HG02938 (cell line): ENCODE measurements around the gene SMARCA1.
A peak's percentile ranks its signal among the peaks of the same experiment; 100 is the strongest.
"Not testable (repeated sequence)": the region's sequence is repeated elsewhere in the genome, so short reads cannot be mapped to it uniquely, and the experiment has no call there.

Experiments
- ATAC-seq: cut with Tn5 transposase; IDR thresholded peaks from one replicate; pipeline ENCODE4 v1.9.1; 2021; ENCODE audit warnings: mild to moderate bottlenecking, moderate library complexity; ENCODE audit not compliant: unreplicated experiment

SMARCA1 gene, protein sequence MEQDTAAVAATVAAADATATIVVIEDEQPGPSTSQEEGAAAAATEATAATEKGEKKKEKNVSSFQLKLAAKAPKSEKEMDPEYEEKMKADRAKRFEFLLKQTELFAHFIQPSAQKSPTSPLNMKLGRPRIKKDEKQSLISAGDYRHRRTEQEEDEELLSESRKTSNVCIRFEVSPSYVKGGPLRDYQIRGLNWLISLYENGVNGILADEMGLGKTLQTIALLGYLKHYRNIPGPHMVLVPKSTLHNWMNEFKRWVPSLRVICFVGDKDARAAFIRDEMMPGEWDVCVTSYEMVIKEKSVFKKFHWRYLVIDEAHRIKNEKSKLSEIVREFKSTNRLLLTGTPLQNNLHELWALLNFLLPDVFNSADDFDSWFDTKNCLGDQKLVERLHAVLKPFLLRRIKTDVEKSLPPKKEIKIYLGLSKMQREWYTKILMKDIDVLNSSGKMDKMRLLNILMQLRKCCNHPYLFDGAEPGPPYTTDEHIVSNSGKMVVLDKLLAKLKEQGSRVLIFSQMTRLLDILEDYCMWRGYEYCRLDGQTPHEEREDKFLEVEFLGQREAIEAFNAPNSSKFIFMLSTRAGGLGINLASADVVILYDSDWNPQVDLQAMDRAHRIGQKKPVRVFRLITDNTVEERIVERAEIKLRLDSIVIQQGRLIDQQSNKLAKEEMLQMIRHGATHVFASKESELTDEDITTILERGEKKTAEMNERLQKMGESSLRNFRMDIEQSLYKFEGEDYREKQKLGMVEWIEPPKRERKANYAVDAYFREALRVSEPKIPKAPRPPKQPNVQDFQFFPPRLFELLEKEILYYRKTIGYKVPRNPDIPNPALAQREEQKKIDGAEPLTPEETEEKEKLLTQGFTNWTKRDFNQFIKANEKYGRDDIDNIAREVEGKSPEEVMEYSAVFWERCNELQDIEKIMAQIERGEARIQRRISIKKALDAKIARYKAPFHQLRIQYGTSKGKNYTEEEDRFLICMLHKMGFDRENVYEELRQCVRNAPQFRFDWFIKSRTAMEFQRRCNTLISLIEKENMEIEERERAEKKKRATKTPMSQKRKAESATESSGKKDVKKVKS

DNA sequence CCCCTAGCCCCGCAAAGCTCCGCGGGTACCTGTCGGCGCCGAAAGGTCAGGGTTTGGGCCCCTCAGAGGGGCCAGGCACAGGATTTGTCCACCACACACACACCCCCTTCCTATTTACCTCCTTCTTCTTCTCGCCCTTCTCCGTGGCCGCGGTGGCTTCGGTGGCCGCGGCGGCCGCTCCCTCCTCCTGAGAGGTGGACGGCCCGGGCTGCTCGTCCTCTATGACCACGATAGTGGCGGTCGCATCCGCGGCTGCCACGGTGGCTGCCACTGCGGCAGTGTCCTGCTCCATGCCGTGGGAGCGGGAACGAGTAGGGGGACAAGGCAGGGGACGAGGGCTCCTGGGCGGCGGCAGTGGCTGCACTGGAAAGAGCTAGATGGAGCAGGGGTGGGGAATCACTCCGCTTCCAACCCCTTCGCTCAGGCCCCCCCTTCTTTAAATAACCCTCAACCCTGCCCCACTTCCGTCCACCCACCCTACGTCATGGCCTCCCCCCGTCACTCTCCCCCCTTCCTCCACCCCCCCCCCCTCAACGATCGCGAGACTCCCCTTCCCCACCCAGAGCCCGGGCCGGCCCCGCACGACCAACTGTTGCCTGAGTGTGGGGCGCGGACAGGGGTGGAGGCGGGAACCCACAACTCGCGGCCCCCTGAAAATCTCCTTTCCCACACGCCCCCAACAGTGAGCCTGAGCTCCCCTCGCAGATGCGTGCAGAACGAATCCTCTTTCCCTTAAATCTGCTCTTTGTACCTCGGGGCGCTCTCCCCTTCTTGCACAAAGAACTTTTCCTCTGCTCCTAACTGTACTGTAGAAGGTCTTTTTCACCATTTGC is at the start of gene SMARCA1:
Gene SMARCA1 (minus strand): TSS at position 412 of the 833 bp plus-strand sequence. CDS start 120 bp downstream, at position 292.
- no peak for ATAC-seq

DNA sequence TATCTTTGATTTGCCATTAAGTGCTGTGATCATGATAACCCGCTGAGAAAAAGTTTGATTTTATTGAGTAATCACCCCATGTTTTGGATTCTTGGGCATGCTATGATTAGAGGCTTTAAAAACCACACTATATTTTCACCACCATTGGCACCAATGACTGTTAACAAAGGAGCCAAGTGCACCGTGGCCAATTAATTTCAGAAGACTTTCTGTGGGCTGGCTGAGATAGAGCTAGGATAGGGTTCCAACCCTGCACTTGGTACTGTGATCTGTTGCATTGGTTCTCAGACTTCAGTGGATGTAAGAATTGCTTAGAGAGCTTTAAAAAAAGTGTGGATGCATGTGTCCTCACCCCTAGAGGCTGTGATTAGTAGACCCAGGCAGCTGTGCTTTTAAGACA is 49.1 kb upstream of the SMARCA1 start:
- no peak for ATAC-seq

DNA sequence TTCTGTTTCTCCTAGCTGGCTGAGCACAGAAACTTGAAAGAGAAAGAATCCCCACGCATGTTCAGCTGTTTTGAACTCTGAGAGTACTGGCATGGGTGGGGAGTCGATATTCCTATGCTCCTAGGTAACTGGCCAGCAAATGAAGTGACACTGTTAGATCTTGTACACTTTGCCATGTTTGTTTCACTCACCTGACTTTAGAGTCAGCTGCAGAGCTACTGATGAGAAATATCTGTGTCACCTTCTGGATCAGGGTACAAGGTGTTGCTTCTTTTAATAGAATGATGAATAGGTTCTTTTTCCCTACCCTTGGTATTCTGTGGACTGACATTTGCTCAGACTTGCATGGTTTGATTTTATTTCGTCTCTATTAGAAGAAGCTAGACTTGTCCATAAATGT is 45.1 kb upstream of the SMARCA1 start:
- ATAC-seq = no peak

DNA sequence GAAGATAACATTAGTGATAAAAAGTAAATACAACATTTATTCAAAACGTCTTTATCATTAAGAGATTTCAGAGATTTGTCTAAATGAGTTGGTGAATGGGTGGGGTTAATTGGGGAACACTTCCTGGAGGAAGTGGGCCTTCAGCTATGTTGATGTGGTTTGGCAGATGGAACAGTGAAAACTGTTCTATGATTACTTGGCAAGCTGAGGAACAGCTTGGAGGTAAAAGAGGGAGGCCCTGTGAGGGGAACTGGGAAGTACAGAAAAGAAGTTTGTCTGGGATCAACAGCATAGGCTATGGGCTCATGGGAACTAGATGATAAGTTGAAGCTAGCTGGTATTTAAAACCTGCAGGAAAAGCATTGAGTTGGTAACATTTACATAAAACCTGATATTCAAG is 42.8 kb upstream of the SMARCA1 start:
- no peak for ATAC-seq

DNA sequence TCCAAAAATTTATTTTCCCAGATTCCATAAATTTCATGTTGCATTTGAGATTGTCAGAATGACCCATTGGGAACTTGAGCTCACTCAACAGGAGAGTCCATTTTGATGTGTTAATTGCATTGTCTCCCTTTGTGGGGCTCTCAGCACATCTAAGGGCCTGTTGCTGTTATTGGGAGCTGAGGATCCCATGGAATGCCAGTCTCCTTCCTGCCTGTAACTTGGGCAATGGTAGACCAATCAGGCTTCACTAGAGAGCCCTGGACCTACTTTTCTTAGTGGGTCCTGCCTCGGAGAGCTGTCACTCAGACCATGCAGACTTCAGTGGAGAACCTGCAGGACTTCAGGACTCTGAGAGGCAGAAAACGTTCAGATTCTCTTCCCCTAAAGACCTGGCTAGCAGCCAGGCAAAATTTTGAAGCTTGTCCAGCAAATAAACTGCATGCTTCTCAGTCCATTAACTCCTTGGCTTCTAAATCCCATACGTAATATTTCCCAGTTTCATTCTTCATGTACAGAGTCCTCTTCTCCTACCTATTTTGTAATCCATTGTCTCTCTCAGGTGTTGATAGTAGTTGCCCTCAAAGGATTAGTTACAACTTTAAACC is 41.9 kb upstream of the SMARCA1 start:
- no peak for ATAC-seq

DNA sequence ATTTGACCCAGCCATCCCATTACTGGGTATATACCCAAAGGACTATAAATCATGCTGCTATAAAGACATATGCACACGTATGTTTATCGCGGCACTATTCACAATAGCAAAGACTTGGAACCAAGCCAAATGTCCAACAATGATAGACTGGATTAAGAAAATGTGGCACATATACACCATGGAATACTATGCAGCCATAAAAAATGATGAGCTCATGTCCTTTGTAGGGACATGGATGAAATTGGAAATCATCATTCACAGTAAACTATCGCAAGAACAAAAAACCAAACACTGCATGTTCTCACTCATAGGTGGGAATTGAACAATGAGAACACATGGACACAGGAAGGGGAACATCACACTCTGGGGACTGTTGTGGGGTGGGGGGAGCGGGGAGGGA is 41.1 kb upstream of the SMARCA1 start:
- ATAC-seq = not testable (repeated sequence)

DNA sequence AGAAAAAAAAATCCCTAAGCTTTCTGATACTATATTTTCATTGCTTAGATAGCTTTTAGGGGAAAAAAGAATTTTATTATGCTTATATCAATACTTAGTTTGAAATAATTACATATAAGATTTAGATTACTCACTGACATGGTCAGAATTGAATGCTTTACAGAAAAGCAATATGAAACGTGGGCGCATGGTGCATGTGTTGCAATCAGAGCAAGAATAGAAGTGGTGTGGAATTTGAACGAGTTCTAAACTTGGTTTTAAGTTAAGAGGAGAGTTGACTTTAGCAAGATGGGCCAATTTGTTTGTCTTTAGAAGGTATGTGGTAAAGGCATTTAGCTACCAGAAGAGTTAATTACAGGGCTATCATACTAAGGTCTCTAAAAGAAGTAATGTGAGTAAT is 38.2 kb upstream of the SMARCA1 start:
- ATAC-seq = no peak

DNA sequence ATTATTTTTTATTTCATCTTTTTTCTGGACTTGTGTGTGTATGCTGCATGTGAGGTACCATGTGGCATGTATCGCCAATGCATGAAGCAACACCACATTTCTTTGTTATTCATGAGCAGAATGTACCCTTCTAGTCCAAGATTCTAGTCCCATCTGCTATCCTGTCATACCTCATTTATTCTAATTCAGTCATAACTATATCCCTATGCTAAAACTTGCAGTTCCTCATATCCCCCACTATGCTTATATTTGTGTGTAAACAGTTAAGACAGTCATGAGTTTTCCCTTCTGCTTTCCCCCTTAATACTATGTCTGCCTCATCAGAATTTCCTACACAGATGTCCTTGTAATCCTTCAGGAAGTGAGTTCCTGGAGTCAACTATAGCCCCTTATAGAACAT is 36.5 kb upstream of the SMARCA1 start:
- ATAC-seq = no peak

DNA sequence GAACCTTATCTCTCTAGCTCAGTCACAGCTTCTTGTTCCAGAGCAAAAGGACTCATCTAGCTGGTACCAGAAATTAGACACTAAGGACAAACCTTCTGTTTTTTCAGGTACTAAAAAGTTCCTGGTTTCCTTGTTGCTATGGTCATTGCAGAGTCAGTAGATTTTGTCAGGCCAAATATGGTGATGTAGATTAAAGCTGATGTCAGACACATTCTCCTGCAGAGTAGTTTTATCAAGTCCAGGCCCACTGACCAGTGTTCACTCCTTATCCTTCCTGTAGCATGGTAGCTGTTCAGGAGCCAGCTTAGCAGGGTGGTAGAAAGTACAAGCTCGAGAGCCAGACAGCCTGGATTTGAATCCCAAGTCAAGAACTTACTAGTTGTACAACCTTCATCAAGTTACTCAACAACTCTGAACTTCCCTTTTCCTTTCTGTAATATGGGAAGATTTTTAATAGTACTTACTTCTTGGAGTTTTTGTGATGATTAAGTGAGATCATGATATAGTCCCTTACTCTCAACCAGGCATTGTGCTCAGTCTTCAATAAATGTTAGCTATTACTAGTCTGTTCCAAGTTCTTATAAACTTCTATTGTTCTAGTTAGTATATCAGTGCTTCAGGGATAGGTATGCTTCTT is 34.7 kb upstream of the SMARCA1 start:
- ATAC-seq = no peak

DNA sequence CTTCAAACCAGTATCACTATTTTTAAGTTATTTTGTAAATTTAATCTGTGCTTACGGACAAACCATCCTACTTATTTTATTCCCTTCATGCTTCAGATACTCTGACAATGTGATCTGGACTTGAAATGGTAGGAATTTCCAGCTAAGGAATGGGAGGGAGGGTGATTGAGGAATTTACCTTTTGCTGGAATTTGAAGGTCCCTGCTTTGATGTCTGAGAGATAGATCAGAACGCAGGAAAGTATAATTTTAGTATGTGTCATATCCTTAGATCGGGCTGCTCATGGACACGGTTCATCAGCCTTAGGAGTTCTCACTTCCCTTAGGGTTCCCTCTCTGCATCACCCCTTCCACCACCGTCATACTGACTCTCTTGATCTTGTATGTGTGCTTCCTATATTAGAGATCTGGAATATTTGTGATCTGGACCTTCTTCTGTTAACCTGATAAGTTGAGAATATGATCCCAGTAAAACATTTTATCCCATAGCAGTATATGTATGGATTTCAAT is 33.6 kb upstream of the SMARCA1 start:
- ATAC-seq = no peak

DNA sequence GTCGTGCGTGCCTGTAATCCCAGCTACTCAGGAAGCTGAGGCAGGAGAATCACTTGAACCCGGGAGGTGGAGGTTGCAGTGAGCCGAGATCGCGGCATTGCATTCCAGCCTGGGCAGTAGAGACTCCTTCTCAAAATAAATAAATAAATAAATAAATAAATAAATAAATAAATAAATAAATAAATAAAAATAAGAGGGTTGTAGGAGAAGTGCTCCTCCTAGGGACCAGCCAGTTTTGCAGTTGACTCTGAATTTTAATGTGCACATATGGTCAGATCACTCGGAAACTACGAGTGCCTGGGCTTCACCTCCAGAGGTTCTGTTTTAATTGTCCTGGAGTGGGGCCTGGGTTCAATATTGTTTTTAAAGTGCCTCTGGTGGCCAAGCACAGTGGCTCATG is 31.5 kb upstream of the SMARCA1 start:
- not testable (repeated sequence) for ATAC-seq

DNA sequence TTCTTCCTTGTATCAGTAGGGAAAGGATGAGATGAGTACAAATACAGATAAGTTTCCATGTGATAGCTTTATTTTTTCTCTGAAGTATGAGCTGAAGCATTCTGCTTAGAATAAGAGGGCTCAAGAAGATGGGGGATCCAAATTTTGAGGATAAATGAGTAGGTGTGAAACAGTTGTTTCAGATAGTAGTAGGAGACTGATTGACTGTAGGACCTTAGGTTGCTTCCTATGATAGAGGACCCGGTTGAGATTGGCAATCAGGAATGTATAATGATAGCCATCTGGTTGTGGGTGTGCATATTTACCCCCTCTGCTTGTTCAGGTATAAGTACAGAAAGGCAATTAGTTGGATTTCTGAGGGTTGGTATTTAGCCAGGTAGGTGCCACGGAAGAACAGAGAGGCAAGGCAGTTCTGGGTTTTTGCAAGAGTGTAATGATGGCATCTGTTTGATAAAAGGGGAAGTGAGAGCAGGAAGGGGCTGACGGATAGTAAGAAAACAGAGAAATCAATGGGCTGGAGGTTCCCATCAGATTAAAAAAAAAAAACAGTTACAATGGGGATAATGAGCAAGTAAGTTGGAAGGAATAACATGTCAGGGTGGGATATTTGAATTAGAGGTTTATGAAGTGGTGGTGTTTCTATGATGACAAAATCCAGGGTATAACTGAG is 30.5 kb upstream of the SMARCA1 start:
- ATAC-seq = peak; percentile 98

DNA sequence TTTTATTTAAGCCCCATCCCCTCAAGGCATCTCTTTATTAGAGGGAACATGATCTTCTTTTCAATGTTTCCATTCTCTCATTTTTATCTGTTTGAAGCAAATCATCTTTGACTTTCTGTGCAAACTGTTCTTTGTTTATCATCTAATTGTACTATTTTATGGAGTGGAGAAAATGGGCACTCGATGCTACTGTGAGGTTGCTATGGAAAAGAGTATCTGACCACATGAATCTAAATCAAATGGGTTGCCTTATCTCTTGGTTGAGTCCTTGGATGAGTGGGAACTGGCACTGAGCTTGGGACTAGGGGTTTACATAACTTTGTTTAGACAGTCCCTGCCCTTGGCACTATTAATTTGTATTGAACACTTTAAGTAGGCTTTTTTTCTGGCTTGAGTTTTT is 25.8 kb upstream of the SMARCA1 start:
- ATAC-seq = no peak

DNA sequence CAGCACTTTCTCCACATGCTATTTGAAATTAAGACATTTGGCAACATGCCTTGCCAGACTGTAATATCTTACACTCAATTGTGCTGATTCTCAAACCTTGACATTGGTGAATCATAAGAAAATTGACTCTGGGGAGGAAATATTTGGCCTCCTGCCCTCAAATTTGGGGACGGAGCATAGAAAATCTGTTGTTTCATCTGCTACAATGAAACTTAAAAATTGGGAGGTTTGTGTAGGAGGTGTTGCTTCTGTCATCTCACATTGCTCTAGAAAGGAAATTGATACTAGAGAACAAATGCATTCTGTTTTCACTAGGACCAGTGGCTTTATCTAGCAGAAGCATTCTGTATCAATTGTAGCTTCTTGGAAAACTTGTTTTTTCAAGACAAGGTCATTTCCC is 22.1 kb upstream of the SMARCA1 start:
- no peak for ATAC-seq

DNA sequence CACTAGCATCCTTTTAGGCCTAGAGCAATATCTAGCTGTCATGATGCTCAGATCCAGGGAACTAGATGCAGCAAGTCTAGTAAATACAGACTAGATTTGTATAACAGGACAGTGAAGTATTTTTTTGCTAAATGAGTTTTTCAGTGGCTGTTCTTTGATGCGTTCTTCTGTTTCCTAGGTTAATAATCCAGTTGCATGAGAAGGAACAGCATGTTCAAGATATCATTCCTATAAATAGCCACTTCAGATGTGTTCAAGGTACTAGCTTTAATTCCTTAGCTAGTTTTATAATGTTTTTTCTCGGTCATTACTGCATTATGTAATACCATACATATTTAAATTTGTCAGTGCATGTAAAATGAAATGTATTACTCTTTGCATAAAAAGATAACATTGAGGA is 21.5 kb upstream of the SMARCA1 start:
- ATAC-seq = no peak

DNA sequence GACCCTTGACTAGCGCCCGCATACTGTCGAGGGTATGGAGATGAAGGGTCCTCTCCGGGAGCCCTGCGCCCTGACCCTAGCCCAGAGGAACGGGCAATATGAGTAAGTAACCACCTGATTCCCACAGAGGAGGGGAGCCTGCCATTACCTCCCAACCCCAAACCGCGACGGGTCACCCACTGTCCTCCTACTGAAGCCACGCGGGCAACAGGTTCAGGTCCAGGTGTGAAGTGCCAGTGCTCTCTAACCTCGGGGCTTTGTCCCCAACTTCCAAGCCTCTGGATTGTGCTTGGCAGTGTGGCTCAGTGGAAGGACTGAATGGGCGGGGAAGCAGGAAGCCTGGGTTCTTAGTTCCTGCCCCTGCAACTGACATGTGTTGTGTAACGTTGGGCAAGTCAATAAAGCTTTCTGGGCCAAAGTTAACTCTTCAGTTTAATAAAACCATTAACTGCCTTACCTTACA is 17.5 kb upstream of the SMARCA1 start:
- ATAC-seq = peak; percentile 20

DNA sequence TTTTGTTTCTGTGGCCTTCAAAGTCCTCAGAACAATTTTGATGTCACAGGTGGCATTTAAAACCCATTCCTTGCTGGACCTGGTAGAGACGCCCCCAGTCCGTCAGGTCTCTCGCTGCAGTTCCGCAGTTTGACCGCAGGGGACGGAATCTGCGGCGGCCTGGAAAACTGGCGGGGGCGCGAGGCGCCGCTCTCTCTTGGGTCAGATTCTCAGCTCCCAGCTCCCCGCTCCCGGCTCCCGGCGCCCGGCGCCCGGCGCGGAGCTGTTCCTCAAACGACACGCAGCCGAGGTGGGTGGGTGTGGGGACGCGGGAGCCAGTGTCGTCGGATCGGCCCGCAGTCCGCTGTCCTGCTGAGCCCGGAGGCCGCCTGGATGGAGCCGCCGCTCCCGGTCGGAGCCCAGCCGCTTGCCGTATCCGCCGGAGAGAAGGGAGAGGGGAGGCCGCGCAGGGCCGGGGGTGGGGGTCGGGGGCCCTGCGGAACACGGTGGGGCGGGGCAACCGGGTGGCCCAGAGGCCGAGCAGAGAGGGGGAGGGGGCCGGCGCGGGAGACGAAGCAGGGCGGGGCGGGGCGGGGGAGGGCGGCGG is 16.9 kb upstream of the SMARCA1 start, which contains the start of gene OCRL:
Gene OCRL (plus strand): TSS at position 192 of the 586 bp plus-strand sequence. CDS start 181 bp downstream, at position 373.
- ATAC-seq = peak; percentile 95

DNA sequence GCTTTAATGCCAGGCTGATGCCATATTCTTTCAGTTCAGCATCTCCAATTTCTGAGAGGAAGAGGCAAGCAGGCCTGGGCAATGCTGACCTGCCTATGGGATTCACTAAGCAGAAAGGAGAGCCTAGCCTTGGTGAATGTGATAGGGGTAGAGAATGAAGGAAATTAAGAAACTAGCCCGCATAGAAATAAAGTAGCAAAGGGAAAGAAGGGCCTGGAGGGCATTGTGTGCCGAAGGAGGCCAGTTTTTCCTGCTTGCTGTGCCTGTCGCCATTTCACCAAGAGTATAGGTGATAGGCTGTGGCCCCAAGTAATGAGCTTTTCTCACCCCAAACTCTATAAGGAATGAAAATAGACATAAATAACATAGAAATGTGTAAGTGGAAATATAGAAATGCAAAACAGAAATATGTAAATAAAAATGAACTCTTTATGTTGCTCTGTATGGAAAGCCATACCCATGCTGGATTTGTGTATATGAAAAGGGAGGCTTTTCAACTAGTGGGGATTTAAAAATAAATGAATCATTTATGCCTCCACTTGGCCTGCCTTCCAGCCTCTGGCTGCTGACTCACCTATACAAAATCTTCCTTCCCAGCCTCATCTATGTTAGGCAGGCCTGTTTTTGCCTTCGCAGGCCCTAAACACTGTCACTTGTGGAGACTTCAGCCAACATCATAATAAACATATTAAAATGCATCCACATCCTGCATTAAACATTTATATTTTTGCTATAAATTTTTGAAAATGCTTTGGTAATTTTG is 11.7 kb upstream of the SMARCA1 start:
- no peak for ATAC-seq
